PC-3 (cell line): ENCODE results near the gene ZNF574. TPM values are rescaled to one million over a fixed set of nuclear protein-coding genes. Genes with fewer than 3 reads are reported as not detected.

Source experiments
- ATAC-seq: fragments of 200-7000 bp; cut with Tn5 transposase; 2 replicates; pipeline ENCODE4 v1.9.1; 2020; ENCODE audit warnings: mild to moderate bottlenecking, moderate library complexity
- BruUV-seq: library from RNA; stranded (reverse); fragments of 400-500 nt; replicated peaks from 2 replicates; lab custom pipeline; 2021; lab: Mats Ljungman, UMichigan
- CTCF ChIA-PET: fragments of 300-600 bp; sonication (Branson Sonifier 250); formaldehyde crosslinking; loops from one replicate; lab custom pipeline; 2022; ENCODE audit warnings: antibody characterized with exemption; lab: Charles Lee
- POLR2A ChIA-PET: fragments of 300-600 bp; sonication (Branson Sonifier 250); formaldehyde crosslinking; loops from one replicate; lab custom pipeline; 2022; ENCODE audit warnings: antibody characterized with exemption; ENCODE audit not compliant: unreplicated experiment; lab: Charles Lee
- DNase-seq: peaks from one replicate; pipeline ENCODE4 v3.0.0-alpha.2; 2015
- H2AFZ ChIP-seq: fragments of 300-600 bp; sonication (generic); 2 replicates; pipeline ENCODE4 v1.6.0; 2016; ENCODE audit warnings: antibody characterized with exemption, low read length
- H3F3A ChIP-seq: fragments of 300-600 bp; sonication (generic); one replicate; pipeline ENCODE4 v1.6.0; 2017; ENCODE audit warnings: antibody characterized with exemption, low read length, control low read depth, mild to moderate bottlenecking; ENCODE audit not compliant: unreplicated experiment
- H3K27ac ChIP-seq: fragments of 300-600 bp; sonication (generic); 2 replicates; pipeline ENCODE4 v1.5.1; 2016; ENCODE audit warnings: mild to moderate bottlenecking, low read length
- H3K27me3 ChIP-seq: fragments of 300-600 bp; sonication (generic); 2 replicates; pipeline ENCODE4 v1.6.1; 2016; ENCODE audit warnings: low read length, mixed read lengths
- H3K36me3 ChIP-seq: fragments of 300-600 bp; sonication (generic); 2 replicates; pipeline ENCODE4 v1.6.1; 2016; ENCODE audit warnings: low read depth, mixed run types, low read length, mixed read lengths
- H3K4me1 ChIP-seq: fragments of 300-600 bp; sonication (generic); 2 replicates; pipeline ENCODE4 v1.5.1; 2016; ENCODE audit warnings: low read length; ENCODE audit not compliant: insufficient read depth
- H3K4me2 ChIP-seq: fragments of 300-600 bp; sonication (generic); 2 replicates; pipeline ENCODE4 v1.6.0; 2016; ENCODE audit warnings: low read length
- H3K4me3 ChIP-seq: fragments of 300-600 bp; sonication (generic); 2 replicates; pipeline ENCODE4 v1.5.1; 2016; ENCODE audit warnings: mild to moderate bottlenecking, low read length, mixed read lengths
- H3K79me2 ChIP-seq: fragments of 300-600 bp; sonication (generic); 2 replicates; pipeline ENCODE4 v1.6.1; 2017; ENCODE audit warnings: low read length, mixed read lengths
- H3K9ac ChIP-seq: fragments of 300-600 bp; sonication (generic); 2 replicates; pipeline ENCODE4 v1.6.0; 2016; ENCODE audit warnings: mild to moderate bottlenecking, low read length
- H3K9me2 ChIP-seq: fragments of 300-600 bp; sonication (generic); replicated peaks from 2 replicates; pipeline ENCODE4 v1.6.1; 2016; ENCODE audit warnings: mixed run types, low read length, mixed read lengths
- H3K9me3 ChIP-seq: fragments of 300-600 bp; sonication (generic); 2 replicates; pipeline ENCODE4 v1.6.1; 2016; ENCODE audit warnings: low read length, mixed read lengths
- H4K20me1 ChIP-seq: fragments of 300-600 bp; sonication (generic); 2 replicates; pipeline ENCODE4 v1.6.1; 2016; ENCODE audit warnings: low read length, mixed read lengths
- CTCF ChIP-seq: fragments of 300-600 bp; sonication (generic); conservative IDR thresholded peaks from 2 replicates; pipeline ENCODE4 v1.5.1; 2017; ENCODE audit warnings: antibody characterized with exemption, low read depth, mild to moderate bottlenecking, low read length
- EZH2 ChIP-seq: fragments of 300-600 bp; sonication (generic); IDR thresholded peaks from one replicate; pipeline ENCODE4 v1.6.1; 2017; ENCODE audit warnings: antibody characterized with exemption, mild to moderate bottlenecking, low read length; ENCODE audit not compliant: unreplicated experiment
- EZH2phosphoT487 ChIP-seq: fragments of 300-600 bp; sonication (generic); IDR thresholded peaks from 2 replicates; pipeline ENCODE4 v1.6.1; 2018; ENCODE audit warnings: mild to moderate bottlenecking, antibody characterized with exemption, low read length, borderline replicate concordance
- intact Hi-C: fragments of 100-400 bp; cut with micrococcal nuclease; formaldehyde crosslinking; loops from 2 replicates; pipeline ENCODE4 v1.9.0; 2023
- total RNA-seq: library from RNA; depleted of rRNA; stranded (reverse); fragments of >200 nt; gene quantifications from 2 replicates; pipeline ENCODE4 v1.2.3, GENCODE V29; 2014

ZNF574 gene
- total RNA-seq, 1 experiment from 2014 or later, result 14.4 TPM

- ChIA-PET POLR2A (interaction anchor here (0.7 kb wide), 1 partner anchor 161 kb away, joined by 3 read pairs; the partner anchor contains the start of gene GSK3A), CTCF (no interaction called here)
- Histone ChIP-seq H3K9me3 (no peaks in the 10 kb centered on the region), H3K79me2 (peaks cover 47% of the 10 kb centered on the region), H3K4me2 (no peak overlapping the region), H3K9ac (no peak overlapping the region), H3K27me3 (no peaks in the 10 kb centered on the region), H4K20me1 (peaks cover 31% of the 10 kb centered on the region), H2AFZ (no peak overlapping the region), H3K36me3 (peaks cover 16% of the 10 kb centered on the region; the same call in 1 of the 2 replicates), H3K27ac (no peak overlapping the region), H3K4me3 (no peak overlapping the region), H3F3A (no peaks in the 10 kb centered on the region), H3K9me2 (no peaks in the 10 kb centered on the region), H3K4me1 (peaks cover 17% of the 10 kb centered on the region; the same call in 1 of the 2 replicates)
- peak; percentile 49 for DNase-seq
- BruUV-seq, result no TSS peak
- peak; percentile 64 for ATAC-seq
- intact Hi-C loops, result no loop called here
- TF ChIP-seq CTCF (peak; percentile 56), EZH2phosphoT487 (no peak)
Observed at GRCh38 chr19:42081584-42082203, 5.7 kb downstream of the ZNF574 start.

GRCh38 chr19:42083537-42083936 lies 7.6 kb downstream of the ZNF574 start:
- TF ChIP-seq EZH2 (no peak), EZH2phosphoT487 (no peak), CTCF (no peak)
- ATAC-seq (no peak), DNase-seq (no peak)
- no peaks in the 10 kb centered on the region for H3K9me3 ChIP-seq
- H2AFZ ChIP-seq, result no peak overlapping the region
- peaks cover 14% of the 10 kb centered on the region; the same call in 1 of the 2 replicates for H4K20me1 ChIP-seq
- no peak overlapping the region for H3K27ac ChIP-seq
- H3K4me2 ChIP-seq, result no peak overlapping the region
- BruUV-seq, result no TSS peak
- no peak overlapping the region for H3K9ac ChIP-seq
- H3F3A ChIP-seq, result no peaks in the 10 kb centered on the region
- H3K9me2 ChIP-seq, result no peaks in the 10 kb centered on the region
- ChIA-PET CTCF (no interaction called here), POLR2A (no interaction called here)
- H3K4me3 ChIP-seq, result no peak overlapping the region
- intact Hi-C loops, result no loop called here
- H3K79me2 ChIP-seq, result peaks cover 28% of the 10 kb centered on the region
- peaks cover 13% of the 10 kb centered on the region for H3K4me1 ChIP-seq
- H3K27me3 ChIP-seq, result no peaks in the 10 kb centered on the region
- H3K36me3 ChIP-seq, result peaks cover 15% of the 10 kb centered on the region; the same call in 1 of the 2 replicates

- Histone ChIP-seq H3K4me3 (no peak overlapping the region), H2AFZ (no peak overlapping the region), H3K4me2 (no peak overlapping the region), H3K9me2 (no peaks in the 10 kb centered on the region), H3K36me3 (peaks cover 3% of the 10 kb centered on the region; the same call in 1 of the 2 replicates), H3K27me3 (no peaks in the 10 kb centered on the region), H3K79me2 (peaks cover 8% of the 10 kb centered on the region), H3K27ac (no peak overlapping the region), H4K20me1 (peaks cover 6% of the 10 kb centered on the region; the same call in 1 of the 2 replicates), H3K9ac (no peak overlapping the region), H3K4me1 (peaks cover 10% of the 10 kb centered on the region; the same call in 1 of the 2 replicates), H3F3A (no peaks in the 10 kb centered on the region), H3K9me3 (no peaks in the 10 kb centered on the region)
- POLR2A ChIA-PET, result no interaction called here
- DNase-seq (no peak), ATAC-seq (no peak)
- intact Hi-C loops, result no loop called here
- CTCF ChIA-PET, result no interaction called here
- no peak for TF ChIP-seq EZH2
- TF ChIP-seq CTCF, result no peak
- no peak for TF ChIP-seq EZH2phosphoT487
- no TSS peak for BruUV-seq
Observed at GRCh38 chr19:42086188-42086736, 10.3 kb downstream of the ZNF574 start.
